GM12878 (cell line): ENCODE results near the gene ASB9. TPM values are rescaled to one million over a fixed set of nuclear protein-coding genes. Genes with fewer than 3 reads are reported as not detected.

ENCODE experiments used
- BCL11A ChIP-seq: IDR thresholded peaks from 2 replicates; pipeline ENCODE4 v1.6.1; 2011; ENCODE audit warnings: low read depth, low read length
- ELK1 ChIP-seq: IDR thresholded peaks from 2 replicates; pipeline ENCODE4 v1.6.1; 2012; ENCODE audit warnings: low read depth, low read length, improper control_type of control experiment
- GATAD2B ChIP-seq: fragments of 450-650 bp; conservative IDR thresholded peaks from 2 replicates; pipeline ENCODE4 v1.6.1; 2017; ENCODE audit warnings: low read depth, mild to moderate bottlenecking, moderate library complexity
- HSF1 ChIP-seq: fragments of 150-350 bp; IDR thresholded peaks from 2 replicates; pipeline ENCODE4 v1.6.1; 2014; ENCODE audit warnings: mild to moderate bottlenecking, low read depth, low read length
- IKZF2 ChIP-seq, 2 experiments: fragments of 450-650 bp; IDR thresholded peaks; 2 replicates each; pipeline ENCODE4 v1.6.1; 2017; ENCODE audit warnings: mild to moderate bottlenecking in 2 of 2, moderate library complexity in 2 of 2
- IRF4 ChIP-seq: IDR thresholded peaks from 2 replicates; pipeline ENCODE4 v1.6.1; 2011; ENCODE audit warnings: low read depth, low read length
- MEF2B ChIP-seq: fragments of 450-650 bp; IDR thresholded peaks from 2 replicates; pipeline ENCODE4 v1.6.1; 2018; ENCODE audit warnings: mild to moderate bottlenecking, moderate library complexity; ENCODE audit not compliant: partially characterized antibody, poor library complexity, severe bottlenecking
- MTA3 ChIP-seq: IDR thresholded peaks from 2 replicates; pipeline ENCODE4 v1.6.1; 2012; ENCODE audit warnings: low read length, inconsistent platforms, borderline replicate concordance
- NBN ChIP-seq: fragments of 450-650 bp; IDR thresholded peaks from 2 replicates; pipeline ENCODE4 v1.6.1; 2016
- NRF1 ChIP-seq: conservative IDR thresholded peaks from 2 replicates; pipeline ENCODE4 v1.6.1; 2011; ENCODE audit warnings: mild to moderate bottlenecking, low read depth, low read length, improper control_type of control experiment
- RCOR1 ChIP-seq: conservative IDR thresholded peaks from 2 replicates; pipeline ENCODE4 v1.6.1; 2012; ENCODE audit warnings: low read depth, low read length, improper control_type of control experiment
- SKIL ChIP-seq: fragments of 450-650 bp; IDR thresholded peaks from 2 replicates; pipeline ENCODE4 v1.6.1; 2017; ENCODE audit warnings: mild to moderate bottlenecking, low read depth, inconsistent platforms; ENCODE audit not compliant: poor library complexity, severe bottlenecking
- SP1 ChIP-seq: IDR thresholded peaks from one replicate; pipeline ENCODE4 v1.6.1; 2011; ENCODE audit warnings: low read depth, low read length
- WRNIP1 ChIP-seq: IDR thresholded peaks from 2 replicates; pipeline ENCODE4 v1.6.1; 2011; ENCODE audit warnings: low read depth, low read length, improper control_type of control experiment, borderline replicate concordance
- ZBED1 ChIP-seq: IDR thresholded peaks from 2 replicates; pipeline ENCODE4 v1.6.1; 2016; ENCODE audit warnings: borderline replicate concordance
- ZNF24 ChIP-seq: fragments of 450-650 bp; IDR thresholded peaks from 2 replicates; pipeline ENCODE4 v1.6.1; 2017; ENCODE audit warnings: antibody characterized with exemption, mild to moderate bottlenecking
- ZNF592 ChIP-seq: fragments of 450-650 bp; IDR thresholded peaks from 2 replicates; pipeline ENCODE4 v1.6.1; 2017; ENCODE audit warnings: mild to moderate bottlenecking, moderate library complexity
- polyA plus RNA-seq, 11 experiments: library from polyadenylated mRNA; depleted of rRNA in 4 of 11; unstranded in 6 of 11; stranded (reverse) in 5 of 11; fragments of >200 nt; fragmentation: Nextera tagmentation in 4 of 11; fragmentation: Illumina TruSeq in 1 of 11; extraction: Ambion mirVana in 4 of 11; extraction: Trizol in 1 of 11; gene quantifications; 1 replicate in 1 of 11; 2 replicates in 10 of 11; pipeline versions ENCODE4 v1.2.1 to v1.2.3, GENCODE V29; 2011 to 2016; ENCODE audit warnings: inconsistent platforms in 2 of 11, missing spikeins in 2 of 11, low read depth in 1 of 11
- total RNA-seq, 4 experiments: library from RNA; depleted of rRNA in 3 of 4; stranded (reverse); fragments of >200 nt in 3 of 4; fragmentation: Illumina TruSeq in 1 of 4; extraction: Trizol in 1 of 4; gene quantifications; 2 replicates each; pipeline versions ENCODE4 v1.2.1 to v1.2.3, GENCODE V29; 2013 to 2021

The ASB9 gene
- total and polyA plus RNA-seq, 10 of the 15 experiments (the other 5 are each of a cell fraction or from before 2014, with no cell fraction given), result 0.31 to 3.5 (median 0.74) TPM

- TF ChIP-seq MEF2B (peak; percentile 33), MTA3 (0 out of 2 replicates have a peak, but pooled peaks have one; percentile 33), ELK1 (no peak), BCL11A (peak; percentile 78; the same call in 1 of the 2 replicates), ZBED1 (peak; percentile 81; the same call in 1 of the 2 replicates), SP1 (no peak), NRF1 (no peak), IRF4 (0 out of 2 replicates have a peak, but pooled peaks have one; percentile 28), SKIL (peak; percentile 44), WRNIP1 (no peak), RCOR1 (no peak), GATAD2B (0 out of 2 replicates have a peak, but pooled peaks have one; percentile 40), ZNF24 (no peak), IKZF2 (IDR thresholded peaks at IDR 0.05) (peak; percentile 92), HSF1 (no peak), ZNF592 (0 out of 2 replicates have a peak, but pooled peaks have one; percentile 23), NBN (0 out of 2 replicates have a peak, but pooled peaks have one; percentile 36)
Measured at GRCh38 chrX:15202454-15203177, 67.3 kb downstream of the ASB9 start (continued).
